NCI-H774 (cell line): Measurements from ENCODE around the gene LHX3.

Experiments
- DNase-seq: peaks from one replicate; lab custom pipeline; 2025; lab: John Stamatoyannopoulos, UW

LHX3 gene

DNA sequence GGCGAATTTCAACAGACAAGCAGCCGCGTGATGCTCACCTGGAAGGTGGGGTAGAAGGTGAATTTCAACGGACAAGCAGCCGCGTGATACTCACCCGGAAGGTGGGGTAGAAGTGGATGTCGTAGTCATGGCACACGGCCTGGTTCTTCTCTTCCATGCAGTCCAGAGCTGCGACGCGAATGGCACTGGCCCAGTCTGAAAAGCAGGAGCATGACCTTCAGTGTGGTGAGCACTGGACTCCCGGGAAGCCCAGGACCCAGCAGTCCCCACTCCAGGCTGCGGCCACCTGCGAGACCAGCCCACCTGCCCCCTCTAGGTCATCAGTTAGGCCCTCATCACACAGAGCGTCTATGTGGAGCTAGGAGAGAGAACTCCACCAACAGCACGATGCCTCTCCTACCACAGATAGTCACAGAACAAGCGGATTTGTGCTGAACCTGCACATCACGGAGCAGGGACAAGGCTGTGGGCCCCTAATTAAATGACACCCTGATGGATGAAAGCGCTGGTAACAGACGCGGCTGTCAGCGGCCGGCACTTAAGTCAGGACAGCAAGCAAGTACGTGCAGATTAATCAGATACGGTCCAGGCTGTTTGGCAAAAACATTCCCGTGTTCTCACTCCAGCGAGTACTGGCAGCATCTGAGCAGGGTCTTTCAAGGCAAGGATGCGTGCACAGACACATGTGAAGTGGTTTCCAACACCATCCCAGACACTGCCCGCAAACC, 21.9 kb upstream of the LHX3 start:
- DNase-seq, result no peak

DNA sequence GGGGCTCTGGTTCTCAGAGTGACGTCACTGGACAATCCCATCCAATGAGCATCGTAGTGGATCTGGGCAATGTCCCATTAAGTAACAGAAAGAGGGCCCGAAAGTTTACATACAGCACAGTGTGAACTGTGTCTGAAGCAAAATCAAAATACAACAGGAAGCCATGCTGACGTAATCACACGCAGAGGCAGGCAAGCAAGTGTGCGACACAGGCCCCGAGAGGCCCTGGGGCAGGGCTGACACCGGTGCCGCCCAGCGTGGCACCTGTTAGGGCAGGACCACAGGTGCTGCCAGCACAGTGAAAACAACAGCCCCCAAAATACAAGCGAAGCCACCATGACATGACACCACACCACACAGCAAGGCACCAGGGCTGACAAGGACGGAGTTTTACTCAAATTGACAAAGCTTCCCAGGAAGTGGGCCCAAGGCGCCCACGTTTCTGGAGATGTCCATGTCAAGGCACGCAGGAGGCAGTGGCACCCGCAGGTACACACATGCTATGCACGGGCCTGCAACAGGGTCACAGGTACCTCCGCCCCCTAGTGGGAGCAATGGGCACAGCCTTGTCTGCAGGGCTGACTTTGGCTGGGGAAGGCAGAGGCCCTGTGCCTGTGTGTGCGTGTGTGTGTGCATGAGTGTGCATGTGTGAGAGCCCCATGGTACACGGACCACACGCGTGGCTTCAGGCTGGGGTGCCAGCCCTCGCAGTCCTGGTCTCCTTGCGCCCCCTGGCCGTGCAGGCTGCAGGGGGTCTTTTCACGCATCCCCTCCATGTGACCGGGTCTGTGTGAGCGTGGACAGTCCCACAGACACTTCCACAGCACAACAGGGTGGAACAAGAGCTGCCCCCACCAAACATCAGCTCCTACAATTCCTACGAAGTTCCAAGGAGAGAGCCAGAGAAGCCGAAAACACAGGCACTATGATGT, 21.1 kb upstream of the LHX3 start:
- peak; percentile 27 for DNase-seq

DNA sequence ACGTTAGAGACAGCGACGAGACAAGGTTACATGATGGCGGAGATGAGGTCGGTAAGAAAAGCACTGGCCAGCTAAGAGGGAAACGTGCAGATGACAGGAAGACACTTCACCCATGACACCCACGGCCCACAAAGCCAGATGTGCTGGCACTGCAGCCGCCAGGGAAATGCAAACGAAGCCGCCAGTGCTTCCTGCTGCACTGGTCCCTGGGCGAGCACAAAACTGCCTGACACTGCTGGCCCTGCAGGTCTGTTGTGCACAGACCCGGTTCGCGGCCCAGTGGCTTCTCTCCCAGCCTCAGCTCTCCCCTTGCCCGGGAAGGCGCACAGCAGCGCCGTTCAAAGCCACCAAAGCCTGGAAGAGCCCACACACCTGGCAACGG, 20.4 kb upstream of the LHX3 start:
- DNase-seq, result no peak

DNA sequence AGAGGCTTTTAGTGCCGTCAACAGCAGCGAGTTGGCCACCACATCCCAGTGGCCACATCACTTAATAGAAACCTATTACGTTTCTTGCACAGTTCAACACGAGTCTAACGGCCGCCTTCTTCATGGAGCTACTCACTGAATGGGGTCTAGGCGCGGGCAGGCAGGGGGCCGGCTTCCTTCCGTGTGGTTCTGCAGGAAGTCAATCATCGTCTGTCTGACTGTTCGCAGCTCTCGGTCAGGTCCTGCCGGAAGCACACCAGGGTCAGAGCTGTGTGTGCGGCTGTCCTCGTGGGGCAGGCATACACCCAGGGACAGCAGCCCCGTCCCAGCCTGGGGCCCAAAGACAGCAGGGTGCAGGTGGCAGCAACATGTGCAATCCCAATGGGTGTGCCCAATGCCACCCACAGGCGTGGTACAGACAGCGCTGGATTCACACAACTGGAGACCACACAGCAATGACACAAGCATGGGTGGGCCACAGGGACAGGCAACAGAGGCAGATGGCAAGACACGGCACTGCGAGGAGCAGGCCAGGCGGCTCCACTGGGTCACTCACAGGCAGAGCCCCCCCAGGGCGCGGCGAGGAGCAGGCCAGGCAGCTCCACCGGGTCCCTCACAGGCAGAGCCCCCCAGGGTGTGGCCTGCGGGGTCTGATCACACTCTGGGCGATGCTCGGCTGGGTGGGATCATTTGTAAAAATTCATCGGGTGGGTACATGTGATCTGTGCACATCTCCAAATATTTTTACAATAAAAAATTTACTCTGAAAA, 19.1 kb upstream of the LHX3 start:
- DNase-seq, result no peak

DNA sequence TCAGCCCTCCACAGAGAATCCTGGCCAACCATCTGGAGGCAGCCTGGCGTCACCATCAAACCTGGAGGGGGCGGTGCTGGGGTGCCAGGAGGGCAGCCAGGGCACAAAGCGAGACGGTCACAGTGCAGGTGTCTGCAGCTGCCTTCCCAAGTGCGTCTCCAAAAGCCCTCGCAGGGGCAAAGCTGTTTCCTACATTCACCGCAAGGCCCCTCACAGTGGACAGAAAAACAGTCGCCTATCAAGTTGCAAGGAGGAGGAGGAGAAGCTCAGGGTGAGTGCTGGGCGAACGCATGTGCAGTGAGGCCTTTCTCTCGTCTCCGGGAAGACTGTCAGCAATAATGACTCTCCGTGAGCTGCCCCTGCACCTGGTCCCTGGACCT, 18.0 kb upstream of the LHX3 start:
- no peak for DNase-seq

DNA sequence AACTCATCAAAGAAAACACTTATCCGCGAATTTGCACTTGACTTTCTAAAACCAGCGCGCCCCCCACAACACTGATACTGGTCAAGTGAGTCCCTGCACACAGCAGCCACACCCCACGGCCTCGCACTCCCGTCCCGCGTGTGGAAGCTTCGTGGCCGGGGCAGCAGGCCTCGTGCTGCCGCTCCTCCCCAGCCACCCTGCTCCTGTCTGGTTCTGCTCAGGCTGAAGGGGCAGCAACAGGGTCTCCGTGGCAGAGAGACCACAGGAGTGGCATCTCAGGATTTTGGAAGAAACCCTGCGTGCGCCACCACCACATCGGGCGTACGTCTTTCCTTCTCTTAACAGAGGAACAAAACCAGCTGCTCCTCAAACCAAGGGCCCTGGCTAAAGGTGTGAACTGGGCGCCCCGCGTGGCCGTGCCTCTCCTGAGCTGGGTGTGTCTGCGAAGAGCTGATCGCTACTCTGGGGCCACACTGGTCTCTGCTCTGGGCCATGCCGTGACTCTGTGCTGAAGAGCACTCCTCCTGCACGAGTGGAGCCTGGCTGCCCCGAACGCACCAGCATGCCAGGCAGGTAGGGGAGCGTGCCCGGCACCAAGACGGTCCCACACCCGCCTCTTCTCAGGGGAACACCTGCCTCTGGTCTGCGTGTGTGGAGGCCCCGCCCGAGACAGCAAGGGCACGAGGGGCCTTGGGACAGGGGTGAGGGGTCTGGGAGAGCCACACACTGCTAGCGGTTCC, 17.4 kb upstream of the LHX3 start:
- DNase-seq, result no peak

DNA sequence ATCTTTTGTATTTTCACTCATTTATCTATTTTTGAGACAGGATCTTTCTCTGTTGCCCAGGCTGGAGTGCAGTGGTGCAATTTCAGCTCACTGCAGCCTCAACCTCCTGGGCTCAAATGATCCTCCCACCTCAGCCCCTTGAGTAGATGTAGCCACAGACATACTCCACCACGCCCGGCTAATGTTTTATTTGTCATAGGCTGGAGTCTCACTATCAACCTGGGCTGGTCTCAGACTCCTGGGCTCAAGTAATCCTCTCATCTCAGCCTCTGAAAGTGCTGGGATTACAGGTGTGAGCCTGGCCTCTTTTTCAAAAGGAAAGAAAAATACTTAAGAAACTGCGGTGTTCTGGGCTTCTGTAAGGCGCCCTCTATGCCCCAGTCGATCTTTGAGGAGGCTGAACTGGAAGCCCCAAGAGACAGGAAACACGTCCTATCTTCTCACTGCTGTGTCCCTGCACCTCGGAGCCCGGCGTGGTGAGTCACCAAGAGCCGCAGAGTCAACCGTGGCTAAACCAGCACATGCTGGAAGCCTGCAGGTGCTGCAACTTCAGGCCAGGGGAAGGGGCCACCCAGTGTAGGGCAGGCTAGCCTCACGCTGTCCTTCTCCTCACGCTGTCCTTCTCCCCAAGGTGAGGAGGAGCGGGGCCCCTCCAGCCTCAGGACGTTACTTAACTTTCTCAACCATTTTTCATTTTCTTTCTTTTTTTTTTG, 15.2 kb upstream of the LHX3 start:
- DNase-seq, result no peak

DNA sequence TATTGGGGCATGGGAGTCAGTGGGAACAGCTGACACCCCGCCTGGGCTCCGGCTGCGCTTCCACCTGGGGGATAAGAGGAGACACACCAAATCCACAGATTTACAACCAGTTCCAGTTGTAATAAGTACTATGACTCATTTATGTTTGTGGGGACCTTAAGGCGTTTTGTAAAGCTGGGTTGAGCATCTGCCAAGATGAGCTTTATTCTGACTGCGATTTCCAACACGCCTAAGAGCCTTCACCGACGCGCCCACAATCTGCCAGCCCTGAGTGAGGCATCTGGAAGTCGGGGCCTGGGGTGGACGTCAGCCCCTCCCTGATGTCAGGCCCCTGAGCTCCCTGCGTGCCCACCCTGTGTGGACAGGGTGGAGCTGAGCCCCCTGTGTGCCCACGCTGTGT, 14.3 kb upstream of the LHX3 start:
- no peak for DNase-seq

DNA sequence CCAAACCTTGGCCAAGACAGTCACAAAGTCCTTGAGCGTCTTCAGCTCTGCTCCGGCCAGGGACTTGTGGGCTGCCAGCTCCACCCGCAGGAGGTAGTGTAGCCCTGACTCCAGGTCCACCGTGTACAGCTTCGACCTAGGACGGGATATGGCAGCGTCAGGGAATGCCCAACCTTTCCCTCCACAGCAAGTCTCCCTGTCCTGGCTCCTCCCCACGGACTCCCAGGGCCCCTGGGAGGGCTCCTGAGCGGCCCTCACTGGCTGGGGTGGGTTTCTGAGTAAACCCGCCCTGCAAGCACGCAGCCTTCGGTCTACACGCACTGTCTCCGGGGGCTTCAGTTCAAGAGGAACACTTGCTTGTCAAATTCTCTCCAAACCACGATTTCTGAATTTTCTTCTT, 13.7 kb upstream of the LHX3 start:
- no peak for DNase-seq

DNA sequence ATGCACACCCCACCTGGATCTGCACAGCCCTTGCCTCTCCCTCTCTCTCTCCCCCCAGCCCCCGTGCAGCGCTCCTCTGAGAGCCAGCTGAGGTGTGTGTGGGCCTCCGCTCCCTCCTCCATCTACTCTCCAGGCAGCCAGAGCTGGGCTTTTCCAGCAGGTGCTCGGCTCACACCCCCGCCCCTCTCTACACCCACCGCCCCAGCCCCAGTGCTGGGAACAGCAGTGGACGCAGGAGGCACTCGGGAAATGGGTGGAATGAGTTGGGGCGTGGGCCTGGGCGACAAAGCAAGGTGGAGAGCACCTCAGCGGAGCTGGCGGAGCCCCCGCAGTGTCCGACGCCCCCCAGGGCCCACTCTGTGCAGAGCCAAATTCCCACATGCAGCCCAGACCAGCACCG, 13.3 kb upstream of the LHX3 start:
- DNase-seq, result no peak

DNA sequence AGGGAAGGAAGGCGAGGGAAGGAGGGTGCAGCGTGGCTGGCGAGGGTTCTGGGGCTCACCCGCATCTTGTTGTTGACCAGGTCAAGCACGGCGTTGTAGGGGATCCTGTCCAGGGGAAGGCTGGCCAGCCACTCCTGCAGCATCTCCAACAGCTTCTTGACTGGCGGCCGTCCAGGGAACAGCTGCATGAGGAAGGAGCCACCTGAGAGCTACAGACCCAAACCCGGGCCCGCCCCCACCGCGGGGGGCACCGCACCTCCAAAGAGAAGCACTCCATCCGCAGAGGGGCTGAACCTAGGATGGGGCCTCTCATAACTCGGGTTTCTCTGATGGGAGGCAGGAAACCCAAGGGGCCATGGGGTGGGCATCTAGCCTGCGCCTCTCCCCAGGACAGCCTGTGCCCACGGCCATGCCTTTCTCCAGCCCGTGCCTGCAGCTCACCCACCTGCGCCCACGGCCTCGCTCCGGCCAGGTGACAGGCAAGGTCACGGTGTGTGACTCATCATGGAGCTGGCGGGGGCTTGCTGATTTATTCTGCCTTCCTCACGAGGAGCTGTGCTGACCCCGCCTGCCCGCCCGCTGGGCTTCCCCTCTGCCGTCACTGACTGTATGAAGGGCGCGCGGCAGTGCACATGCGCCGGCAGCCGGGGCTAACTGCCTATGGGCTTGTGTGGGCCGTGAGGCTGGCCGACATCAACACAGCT, 11.8 kb upstream of the LHX3 start:
- no peak for DNase-seq

DNA sequence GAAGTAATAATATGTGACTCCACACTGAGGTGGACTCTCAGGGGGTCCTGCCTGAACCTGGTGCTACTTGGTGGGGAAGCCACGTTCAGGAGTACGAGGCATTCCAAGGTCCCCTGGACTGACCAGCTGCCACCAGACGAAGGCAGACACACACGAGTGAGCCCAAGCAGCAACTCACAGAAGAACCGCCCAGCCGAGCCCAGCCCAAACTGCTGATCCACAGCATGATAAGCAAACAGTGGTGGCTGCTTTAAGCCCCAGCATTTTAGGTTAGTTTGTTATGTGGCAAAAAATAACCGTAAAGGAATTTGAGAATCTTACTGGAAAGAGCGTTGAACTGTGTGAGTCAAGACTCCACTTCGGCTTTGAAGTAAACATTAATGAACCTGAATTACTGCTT, 8.8 kb upstream of the LHX3 start:
- DNase-seq, result no peak

DNA sequence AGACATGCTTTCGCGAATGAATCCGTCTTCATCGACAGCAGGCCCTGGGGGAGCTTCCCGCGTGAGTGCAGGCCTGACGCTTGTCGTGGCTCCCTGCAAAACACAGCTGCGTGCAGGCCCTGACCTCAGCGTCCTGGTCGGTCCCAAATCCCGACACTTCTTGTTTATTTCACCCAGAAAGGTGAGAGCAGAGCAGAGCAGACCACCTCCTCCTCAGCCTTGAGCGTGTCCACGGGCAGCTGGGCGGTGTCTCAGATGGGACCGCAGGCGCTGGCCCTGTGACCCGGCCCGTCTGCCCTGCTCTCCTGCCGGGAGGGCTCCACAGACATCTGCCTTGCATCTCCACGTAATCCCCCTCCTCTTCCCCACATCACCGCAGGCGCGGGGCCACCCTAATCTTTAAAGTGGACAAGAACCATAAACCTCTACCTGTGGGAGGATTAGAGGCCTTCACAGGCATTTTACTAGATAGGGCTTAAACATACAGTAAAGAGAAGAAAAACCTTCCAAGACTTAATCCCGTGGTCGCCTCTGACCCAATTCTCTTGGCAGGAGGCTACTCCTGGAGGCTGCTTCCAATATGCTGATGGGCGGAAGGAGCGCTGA, 7.5 kb upstream of the LHX3 start:
- no peak for DNase-seq

DNA sequence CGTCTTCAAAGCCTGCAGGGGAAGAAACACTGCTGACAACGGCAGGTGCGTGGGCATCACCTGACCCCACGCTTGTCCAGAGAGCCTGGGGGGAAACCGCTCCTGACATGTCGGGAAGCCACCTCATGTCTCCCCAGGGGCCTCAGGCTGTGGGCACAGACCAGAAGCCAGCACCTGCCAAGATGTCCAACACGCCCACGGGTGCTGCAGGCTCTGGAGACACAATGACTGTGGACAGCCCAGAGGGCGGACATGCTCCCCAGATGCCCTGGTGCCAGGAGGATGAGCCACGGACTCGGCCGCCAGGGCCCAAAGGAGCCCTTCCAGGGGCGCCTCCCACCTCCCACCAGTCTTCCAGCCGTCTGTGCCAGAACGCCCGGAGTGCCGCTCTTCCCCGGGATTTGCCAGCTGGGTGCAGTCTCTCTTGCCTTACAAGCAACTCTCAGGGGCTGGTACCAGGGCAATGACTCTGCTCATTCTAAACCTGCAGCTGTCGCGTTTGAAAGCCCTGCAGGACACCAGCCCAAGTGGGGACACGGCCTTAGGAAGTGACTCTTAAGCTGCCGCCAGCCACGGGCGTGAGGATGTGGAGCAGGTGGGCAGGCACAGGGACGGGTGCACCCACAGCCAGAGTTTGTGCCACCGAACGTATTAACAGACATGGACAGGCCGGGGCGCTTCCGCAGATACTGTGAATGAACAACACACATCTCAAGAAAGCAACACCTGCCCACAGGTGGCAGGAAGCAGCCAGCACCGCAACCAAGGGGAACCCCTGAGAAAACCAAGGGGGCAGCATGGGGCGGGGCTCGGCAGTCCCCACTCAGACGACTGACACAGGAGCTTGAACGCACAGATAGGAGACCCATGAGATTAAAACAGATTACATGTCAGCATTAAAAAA, 6.8 kb upstream of the LHX3 start:
- DNase-seq, result no peak

DNA sequence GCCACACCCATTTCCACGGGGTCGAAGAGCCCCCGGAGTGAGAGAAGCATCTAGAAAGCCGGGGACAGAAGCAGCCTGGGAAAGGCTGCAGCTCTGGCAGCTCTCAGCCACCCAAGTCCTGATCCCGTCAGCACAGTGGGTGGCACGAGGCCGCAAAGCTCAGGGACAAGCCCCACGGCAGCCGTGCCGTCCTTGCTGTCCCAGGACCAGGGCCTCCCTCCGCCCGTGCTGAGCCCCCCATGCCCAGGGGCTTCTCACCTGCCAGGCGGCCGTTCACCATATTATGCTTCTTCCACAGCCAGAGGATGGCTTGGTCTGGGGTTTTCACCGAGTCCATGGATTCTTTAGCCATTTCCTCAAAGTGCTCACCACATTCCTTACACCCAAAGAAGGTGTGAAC, 6.1 kb upstream of the LHX3 start:
- no peak for DNase-seq

DNA sequence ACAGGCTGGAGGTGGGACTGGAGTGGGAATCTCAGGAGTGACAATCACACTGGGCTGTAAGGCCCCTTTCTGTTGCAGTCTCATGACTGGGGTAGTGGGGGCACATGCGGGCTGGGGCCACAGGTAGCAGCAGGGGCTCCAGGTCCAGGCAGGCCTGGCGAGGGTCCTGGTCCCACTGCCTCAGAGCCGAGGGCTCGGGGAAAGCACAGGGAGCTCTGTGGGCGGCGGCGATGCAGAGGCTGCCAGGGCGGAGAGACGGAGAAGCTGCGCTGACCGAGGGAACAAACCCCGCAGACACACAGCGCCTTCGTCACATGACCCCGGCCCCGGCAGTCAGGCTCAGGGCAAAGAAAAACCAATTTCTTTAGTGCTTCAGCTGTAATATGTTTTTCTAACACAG, 5.3 kb upstream of the LHX3 start:
- DNase-seq, result no peak

DNA sequence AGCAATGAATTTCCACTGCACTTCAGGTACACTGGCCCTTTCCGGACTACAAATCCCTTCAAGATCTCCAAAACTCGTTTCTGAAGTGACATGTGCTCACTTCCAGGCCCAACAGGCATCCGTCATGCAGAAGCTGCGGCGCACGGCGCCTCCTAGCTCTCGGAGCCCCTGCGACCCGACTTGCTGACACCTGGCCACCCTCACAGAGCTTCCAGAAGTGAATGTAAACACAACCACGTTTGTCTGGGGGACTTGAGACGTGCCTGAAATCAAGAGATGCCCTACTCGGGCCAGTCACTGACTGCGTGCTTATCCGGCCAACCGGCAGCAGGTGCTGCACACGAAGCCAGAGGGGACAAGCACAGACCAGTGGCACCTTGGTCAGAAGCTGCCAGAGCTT, 4.9 kb upstream of the LHX3 start:
- no peak for DNase-seq

DNA sequence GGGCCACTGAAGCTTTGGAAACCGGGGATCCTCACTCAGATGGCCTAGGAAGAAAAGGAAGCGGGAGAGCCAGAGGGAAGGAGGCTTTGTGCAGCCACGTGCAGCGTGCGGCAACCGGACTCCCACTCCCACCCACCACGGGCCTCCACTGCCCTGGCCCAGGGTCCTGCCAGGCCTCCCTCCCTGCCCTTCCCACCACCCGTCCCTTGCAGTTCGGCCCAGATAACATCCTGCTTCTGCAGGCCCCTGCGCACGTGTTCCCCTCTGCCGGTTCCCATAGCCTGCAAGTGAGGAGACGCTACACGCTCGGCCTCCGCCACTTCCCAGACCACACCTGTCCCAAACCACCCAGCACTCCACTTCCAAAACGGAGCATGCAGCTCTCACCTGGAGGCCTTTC, 4.3 kb upstream of the LHX3 start:
- DNase-seq, result no peak

DNA sequence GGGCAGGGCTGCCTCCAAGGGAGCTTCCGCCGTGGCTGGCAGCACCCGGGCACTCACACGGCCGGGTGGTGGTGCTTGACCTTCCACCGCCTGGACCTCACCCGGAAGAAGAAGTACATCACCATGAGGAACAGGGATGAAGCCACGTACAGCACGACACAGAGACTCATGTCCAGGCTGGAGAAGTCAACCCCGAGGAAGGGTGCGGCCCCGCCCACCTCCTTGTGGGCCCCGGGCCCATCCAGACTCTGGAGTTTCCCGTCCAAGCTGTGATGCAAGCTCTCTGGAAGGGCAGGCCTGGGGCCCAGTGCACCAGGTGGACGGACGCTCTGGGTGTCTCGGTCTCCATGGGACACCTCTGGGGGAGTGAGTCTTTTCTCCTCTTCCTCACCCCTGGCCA, 3.7 kb upstream of the LHX3 start:
- DNase-seq, result no peak
